Memory B cell (primary cell): ENCODE results near the gene INMT.

Experiments
- ATAC-seq: fragments of 150-1000 bp; cut with Tn5 transposase; 2 replicates; pipeline ENCODE4 v1.10.0; 2021; ENCODE audit warnings: low read depth, mild to moderate bottlenecking, moderate library complexity
- DNase-seq, 2 donors: peaks; one replicate each; pipeline ENCODE4 v3.0.0; 2022; ENCODE audit warnings: low spot score in 2 of 2
- H3K27ac Mint-ChIP-seq: one replicate; pipeline ENCODE4 v1.8.0; 2022; ENCODE audit warnings: mild to moderate bottlenecking, moderate library complexity, mixed read lengths
- H3K27me3 Mint-ChIP-seq: one replicate; pipeline ENCODE4 v1.8.0; 2022; ENCODE audit warnings: mixed read lengths
- H3K36me3 Mint-ChIP-seq: one replicate; pipeline ENCODE4 v1.8.0; 2022; ENCODE audit warnings: mild to moderate bottlenecking, mixed read lengths
- H3K4me1 Mint-ChIP-seq: one replicate; pipeline ENCODE4 v1.8.0; 2022; ENCODE audit warnings: mixed read lengths
- H3K4me3 Mint-ChIP-seq: one replicate; pipeline ENCODE4 v1.8.0; 2022; ENCODE audit warnings: mild to moderate bottlenecking, moderate library complexity, mixed read lengths
- H3K9me3 Mint-ChIP-seq: one replicate; pipeline ENCODE4 v1.8.0; 2022; ENCODE audit warnings: mixed read lengths

INMT gene

GRCh38 chr7:30771880-30772425 lies 20.0 kb downstream of the INMT start:
- peak overlapping the region; percentile 15 for H3K27ac Mint-ChIP-seq
- no peaks in the 10 kb centered on the region for H3K27me3 Mint-ChIP-seq
- H3K4me3 Mint-ChIP-seq: peak overlapping the region; percentile 89
- ATAC-seq: peak; percentile 41
- H3K9me3 Mint-ChIP-seq: no peaks in the 10 kb centered on the region
- no peak for DNase-seq
- no peaks in the 10 kb centered on the region for H3K36me3 Mint-ChIP-seq
- peaks cover 4% of the 10 kb centered on the region for H3K4me1 Mint-ChIP-seq

GRCh38 chr7:30772984-30773383 lies 21.0 kb downstream of the INMT start:
- no peaks in the 10 kb centered on the region for H3K36me3 Mint-ChIP-seq
- no peak overlapping the region for H3K27ac Mint-ChIP-seq
- no peaks in the 10 kb centered on the region for H3K27me3 Mint-ChIP-seq
- no peak overlapping the region for H3K4me3 Mint-ChIP-seq
- no peaks in the 10 kb centered on the region for H3K9me3 Mint-ChIP-seq
- DNase-seq (no peak), ATAC-seq (no peak)
- H3K4me1 Mint-ChIP-seq: peaks cover 4% of the 10 kb centered on the region

- no peak overlapping the region for H3K4me3 Mint-ChIP-seq
- DNase-seq (no peak), ATAC-seq (no peak)
- no peak overlapping the region for H3K27ac Mint-ChIP-seq
- H3K36me3 Mint-ChIP-seq: no peaks in the 10 kb centered on the region
- H3K9me3 Mint-ChIP-seq: no peaks in the 10 kb centered on the region
- no peaks in the 10 kb centered on the region for H3K27me3 Mint-ChIP-seq
- H3K4me1 Mint-ChIP-seq: peaks cover 4% of the 10 kb centered on the region
Measured at GRCh38 chr7:30775992-30776391, 24.1 kb downstream of the INMT start.

- Mint-ChIP-seq H3K36me3 (no peaks in the 10 kb centered on the region), H3K4me3 (no peak overlapping the region), H3K27ac (no peak overlapping the region), H3K4me1 (peaks cover 3% of the 10 kb centered on the region), H3K9me3 (no peaks in the 10 kb centered on the region), H3K27me3 (no peaks in the 10 kb centered on the region)
- ATAC-seq (no peak), DNase-seq (no peak)
Measured at GRCh38 chr7:30776971-30777370, 25.0 kb downstream of the INMT start.

GRCh38 chr7:30778255-30779025 lies 26.5 kb downstream of the INMT start:
- Mint-ChIP-seq H3K9me3 (no peaks in the 10 kb centered on the region), H3K36me3 (no peaks in the 10 kb centered on the region), H3K27ac (no peak overlapping the region), H3K4me1 (no peaks in the 10 kb centered on the region), H3K4me3 (no peak overlapping the region), H3K27me3 (no peaks in the 10 kb centered on the region)
- DNase-seq (no peak), ATAC-seq (no peak)

- no peaks in the 10 kb centered on the region for H3K9me3 Mint-ChIP-seq
- H3K27ac Mint-ChIP-seq: no peak overlapping the region
- H3K27me3 Mint-ChIP-seq: no peaks in the 10 kb centered on the region
- no peaks in the 10 kb centered on the region for H3K36me3 Mint-ChIP-seq
- ATAC-seq (no peak), DNase-seq (no peak)
- no peak overlapping the region for H3K4me3 Mint-ChIP-seq
- H3K4me1 Mint-ChIP-seq: no peaks in the 10 kb centered on the region
Measured at GRCh38 chr7:30779574-30779973, 27.6 kb downstream of the INMT start.

- ATAC-seq (no peak), DNase-seq (no peak)
- Mint-ChIP-seq H3K9me3 (no peaks in the 10 kb centered on the region), H3K36me3 (no peaks in the 10 kb centered on the region), H3K27me3 (no peaks in the 10 kb centered on the region), H3K4me3 (no peak overlapping the region), H3K27ac (no peak overlapping the region), H3K4me1 (no peaks in the 10 kb centered on the region)
Measured at GRCh38 chr7:30780941-30781340, 29.0 kb downstream of the INMT start.

- Mint-ChIP-seq H3K4me1 (no peaks in the 10 kb centered on the region), H3K27ac (no peak overlapping the region), H3K9me3 (no peaks in the 10 kb centered on the region), H3K36me3 (no peaks in the 10 kb centered on the region), H3K4me3 (no peak overlapping the region), H3K27me3 (no peaks in the 10 kb centered on the region)
- ATAC-seq: no peak
- DNase-seq: no peak
Measured at GRCh38 chr7:30782690-30783089, 30.8 kb downstream of the INMT start.

- H3K36me3 Mint-ChIP-seq: no peaks in the 10 kb centered on the region
- no peaks in the 10 kb centered on the region for H3K9me3 Mint-ChIP-seq
- DNase-seq: no peak
- H3K27me3 Mint-ChIP-seq: no peaks in the 10 kb centered on the region
- no peak overlapping the region for H3K4me3 Mint-ChIP-seq
- H3K4me1 Mint-ChIP-seq: no peaks in the 10 kb centered on the region
- no peak overlapping the region for H3K27ac Mint-ChIP-seq
- ATAC-seq: no peak
Measured at GRCh38 chr7:30785786-30786185, 33.9 kb downstream of the INMT start.

- H3K4me3 Mint-ChIP-seq: no peak overlapping the region
- H3K9me3 Mint-ChIP-seq: no peaks in the 10 kb centered on the region
- ATAC-seq (no peak), DNase-seq (no peak)
- no peaks in the 10 kb centered on the region for H3K4me1 Mint-ChIP-seq
- no peaks in the 10 kb centered on the region for H3K27me3 Mint-ChIP-seq
- no peaks in the 10 kb centered on the region for H3K36me3 Mint-ChIP-seq
- H3K27ac Mint-ChIP-seq: no peak overlapping the region
Measured at GRCh38 chr7:30787486-30787885, 35.6 kb downstream of the INMT start.

- no peak for ATAC-seq
- H3K4me1 Mint-ChIP-seq: no peaks in the 10 kb centered on the region
- H3K36me3 Mint-ChIP-seq: no peaks in the 10 kb centered on the region
Measured at GRCh38 chr7:30788640-30789333, 36.9 kb downstream of the INMT start.

GRCh38 chr7:30789334-30789711 lies 37.4 kb downstream of the INMT start:
- H3K27me3 Mint-ChIP-seq: no peaks in the 10 kb centered on the region
- H3K36me3 Mint-ChIP-seq: no peaks in the 10 kb centered on the region
- DNase-seq: no peak
- no peak overlapping the region for H3K4me3 Mint-ChIP-seq
- H3K4me1 Mint-ChIP-seq: no peaks in the 10 kb centered on the region
- H3K9me3 Mint-ChIP-seq: no peaks in the 10 kb centered on the region
- no peak for ATAC-seq
- H3K27ac Mint-ChIP-seq: no peak overlapping the region

More at GRCh38 chr7:30788640-30789333, 36.9 kb downstream of the INMT start:
- no peaks in the 10 kb centered on the region for H3K27me3 Mint-ChIP-seq
- no peak overlapping the region for H3K27ac Mint-ChIP-seq
- H3K9me3 Mint-ChIP-seq: no peaks in the 10 kb centered on the region
- DNase-seq: no peak
- H3K4me3 Mint-ChIP-seq: no peak overlapping the region

GRCh38 chr7:30790356-30790755 lies 38.4 kb downstream of the INMT start:
- H3K9me3 Mint-ChIP-seq: no peaks in the 10 kb centered on the region
- H3K36me3 Mint-ChIP-seq: no peaks in the 10 kb centered on the region
- no peaks in the 10 kb centered on the region for H3K27me3 Mint-ChIP-seq
- no peak overlapping the region for H3K4me3 Mint-ChIP-seq
- H3K4me1 Mint-ChIP-seq: no peaks in the 10 kb centered on the region
- ATAC-seq (no peak), DNase-seq (no peak)
- H3K27ac Mint-ChIP-seq: no peak overlapping the region

- no peak for DNase-seq
- no peak for ATAC-seq
- Mint-ChIP-seq H3K27me3 (no peaks in the 10 kb centered on the region), H3K4me3 (no peak overlapping the region), H3K36me3 (no peaks in the 10 kb centered on the region), H3K4me1 (peaks cover 4% of the 10 kb centered on the region), H3K27ac (no peak overlapping the region), H3K9me3 (no peaks in the 10 kb centered on the region)
Measured at GRCh38 chr7:30791114-30791513, 39.2 kb downstream of the INMT start.
